Skeletal muscle tissue (tissue), 4 donors: Measurements from ENCODE around the gene C6orf89. TPM values are rescaled to one million over a fixed set of nuclear protein-coding genes. Genes with fewer than 3 reads are reported as not detected.

Source experiments
- H3K27ac ChIP-seq: one replicate; pipeline ENCODE4 v1.7.0; 2013; ENCODE audit warnings: mild to moderate bottlenecking, low read depth, low read length, inconsistent platforms
- H3K27me3 ChIP-seq, 3 donors: one replicate each; pipeline ENCODE4 v1.7.0; 2013; ENCODE audit warnings: low read length in 3 of 3; ENCODE audit not compliant: control insufficient read depth in 3 of 3, insufficient read depth in 3 of 3
- H3K36me3 ChIP-seq, 3 donors: one replicate each; pipeline ENCODE4 v1.7.0; 2013; ENCODE audit warnings: low read length in 3 of 3; ENCODE audit not compliant: control insufficient read depth in 3 of 3, insufficient read depth in 3 of 3
- H3K4me1 ChIP-seq, 3 donors: one replicate each; pipeline ENCODE4 v1.7.0; 2013; ENCODE audit warnings: low read length in 3 of 3, mild to moderate bottlenecking in 3 of 3; ENCODE audit not compliant: control insufficient read depth in 3 of 3, insufficient read depth in 3 of 3
- H3K4me3 ChIP-seq, 3 donors: one replicate each; pipeline ENCODE4 v1.7.0; 2013; ENCODE audit warnings: low read length in 3 of 3
- H3K9ac ChIP-seq, 3 donors: one replicate each; pipeline ENCODE4 v1.7.0; 2013; ENCODE audit warnings: low read length in 3 of 3, mild to moderate bottlenecking in 3 of 3, moderate library complexity in 2 of 3, low read depth in 1 of 3
- H3K9me3 ChIP-seq, 3 donors: one replicate each; pipeline ENCODE4 v1.7.0; 2013; ENCODE audit warnings: low read length in 3 of 3; ENCODE audit not compliant: control insufficient read depth in 3 of 3
- total RNA-seq: library from RNA; depleted of rRNA; stranded (reverse); fragments of >200 nt; gene quantifications from one replicate; pipeline ENCODE4 v1.2.3, GENCODE V29; 2014
- donor health status: Osteomylitis.

Gene C6orf89
- total RNA-seq, 1 donor from 2014 or later, result 22.4 TPM

GRCh38 chr6:36863670-36864540 lies 21.8 kb upstream of the C6orf89 start:
- peaks cover 0 to 3% (median 0%) of the 10 kb centered on the region in 3 donors for H3K4me1 ChIP-seq
- no peaks in the 10 kb centered on the region for H3K27me3 ChIP-seq
- no peak overlapping the region for H3K27ac ChIP-seq
- peaks cover 2 to 9% (median 6%) of the 10 kb centered on the region in 3 donors for H3K36me3 ChIP-seq
- no peak overlapping the region for H3K9ac ChIP-seq
- H3K4me3 ChIP-seq, result no peak overlapping the region
- H3K9me3 ChIP-seq, result no peaks in the 10 kb centered on the region

- H3K9ac ChIP-seq, result no peak overlapping the region
- peaks cover 2 to 17% (median 14%) of the 10 kb centered on the region in 3 donors for H3K36me3 ChIP-seq
- H3K27ac ChIP-seq, result no peak overlapping the region
- no peaks in the 10 kb centered on the region for H3K9me3 ChIP-seq
- peaks cover 0 to 3% (median 0%) of the 10 kb centered on the region in 3 donors for H3K4me1 ChIP-seq
- H3K4me3 ChIP-seq, result no peak overlapping the region
- no peaks in the 10 kb centered on the region for H3K27me3 ChIP-seq
Observed at GRCh38 chr6:36865835-36866234, 19.9 kb upstream of the C6orf89 start.

- Histone ChIP-seq H3K36me3 (peaks cover 0 to 19% (median 17%) of the 10 kb centered on the region in 3 donors), H3K9me3 (no peaks in the 10 kb centered on the region), H3K4me3 (no peak overlapping the region), H3K4me1 (peaks cover 0 to 3% (median 0%) of the 10 kb centered on the region in 3 donors), H3K27ac (no peak overlapping the region), H3K9ac (no peak overlapping the region), H3K27me3 (no peaks in the 10 kb centered on the region)
Observed at GRCh38 chr6:36867471-36868224, 18.1 kb upstream of the C6orf89 start.

- Histone ChIP-seq H3K4me1 (peaks cover 3 to 18% (median 10%) of the 10 kb centered on the region in 3 donors), H3K27ac (no peak overlapping the region), H3K9ac (no peak overlapping the region), H3K4me3 (no peak overlapping the region), H3K9me3 (no peaks in the 10 kb centered on the region), H3K27me3 (no peaks in the 10 kb centered on the region), H3K36me3 (peaks cover 0 to 16% (median 11%) of the 10 kb centered on the region in 3 donors)
Observed at GRCh38 chr6:36871686-36872085, 14.1 kb upstream of the C6orf89 start.

GRCh38 chr6:36873115-36873514 lies 12.6 kb upstream of the C6orf89 start:
- Histone ChIP-seq H3K4me1 (peaks cover 3 to 18% (median 10%) of the 10 kb centered on the region in 3 donors), H3K27ac (no peak overlapping the region), H3K4me3 (no peak overlapping the region), H3K9me3 (no peaks in the 10 kb centered on the region), H3K27me3 (no peaks in the 10 kb centered on the region), H3K9ac (no peak overlapping the region), H3K36me3 (peaks cover 0 to 13% (median 11%) of the 10 kb centered on the region in 3 donors)

- Histone ChIP-seq H3K27ac (peak overlapping the region; percentile 88), H3K4me1 (peaks cover 3 to 18% (median 10%) of the 10 kb centered on the region in 3 donors), H3K36me3 (peaks cover 0 to 13% (median 11%) of the 10 kb centered on the region in 3 donors), H3K27me3 (peaks cover 0 to under 1% (median 0%) of the 10 kb centered on the region in 3 donors), H3K9me3 (no peaks in the 10 kb centered on the region), H3K9ac (peak overlapping the region; percentile 96 to 99 (median 97)), H3K4me3 (peak overlapping the region; percentile 99 to 100 (median 100))
Observed at GRCh38 chr6:36873612-36874442, 11.9 kb upstream of the C6orf89 start.

GRCh38 chr6:36874443-36875249 lies 11.1 kb upstream of the C6orf89 start, which contains the start of gene PPIL1:
Gene PPIL1, minus strand, starts transcription at chr6:36874803. Its CDS starts 31 bp downstream, at chr6:36874772.
- Histone ChIP-seq H3K4me3 (peak within 1 kb of the TSS; percentile 99 to 100 (median 100)), H3K27me3 (peaks cover 0 to 3% (median 0%) of the 10 kb centered on the region in 3 donors), H3K9ac (peak within 1 kb of the TSS; percentile 96 to 99 (median 97)), H3K27ac (peak within 1 kb of the TSS; percentile 88), H3K36me3 (peaks cover 0 to 11% (median 10%) of the 10 kb centered on the region in 3 donors), H3K9me3 (no peaks in the 10 kb centered on the region), H3K4me1 (peaks cover 3 to 18% (median 10%) of the 10 kb centered on the region in 3 donors)

GRCh38 chr6:36875250-36875633 lies 10.5 kb upstream of the C6orf89 start:
- Histone ChIP-seq H3K4me1 (peaks cover 3 to 18% (median 10%) of the 10 kb centered on the region in 3 donors), H3K27me3 (peaks cover 0 to 3% (median 0%) of the 10 kb centered on the region in 3 donors), H3K27ac (peak overlapping the region; percentile 88), H3K36me3 (peaks cover 0 to 9% (median 7%) of the 10 kb centered on the region in 3 donors), H3K9ac (peak overlapping the region; percentile 96 to 99 (median 97)), H3K4me3 (peak overlapping the region; percentile 99 to 100 (median 100)), H3K9me3 (no peaks in the 10 kb centered on the region)
